OCI-LY3 (cell line): Measurements from ENCODE around the gene BPIFB2.

Experiments
- H2AFZ ChIP-seq: fragments of 200-600, 300-600 bp; shearing (Covaris generic); 2 replicates; pipeline ENCODE4 v1.6.0; 2014; ENCODE audit warnings: antibody characterized with exemption, low read depth, low read length
- H3K27ac ChIP-seq: fragments of 200-600, 300-600 bp; sonication (generic); 2 replicates; pipeline ENCODE4 v1.5.1; 2014; ENCODE audit warnings: mild to moderate bottlenecking, low read length, moderate library complexity, mixed read lengths
- H3K27me3 ChIP-seq: fragments of 200-600, 300-600 bp; sonication (generic); 2 replicates; pipeline ENCODE4 v1.6.1; 2014; ENCODE audit warnings: low read depth, low read length, mixed read lengths
- H3K36me3 ChIP-seq: fragments of 200-600, 300-600 bp; sonication (generic); replicated peaks from 2 replicates; pipeline ENCODE3; 2014; ENCODE audit warnings: low read depth, low read length, mixed read lengths
- H3K4me1 ChIP-seq: fragments of 300-600, 200-600 bp; sonication (generic); 2 replicates; pipeline ENCODE4 v1.6.1; 2014; ENCODE audit warnings: low read length, mixed read lengths
- H3K4me2 ChIP-seq: fragments of 200-600, 300-600 bp; sonication (generic); 2 replicates; pipeline ENCODE4 v1.6.1; 2014; ENCODE audit warnings: low read length, mixed read lengths
- H3K4me3 ChIP-seq: fragments of 300-600, 200-600 bp; sonication (generic); 2 replicates; pipeline ENCODE4 v1.5.1; 2014; ENCODE audit warnings: antibody characterized with exemption, mild to moderate bottlenecking, low read length, moderate library complexity
- H3K79me2 ChIP-seq: fragments of 300-600, 200-600 bp; shearing (Covaris generic); 2 replicates; pipeline ENCODE4 v1.6.1; 2014; ENCODE audit warnings: mild to moderate bottlenecking, low read length, mixed read lengths
- H3K9ac ChIP-seq: fragments of 300-600, 200-600 bp; shearing (Covaris generic); 2 replicates; pipeline ENCODE4 v1.6.0; 2014; ENCODE audit warnings: mild to moderate bottlenecking, low read length, moderate library complexity
- H3K9me3 ChIP-seq: fragments of 200-600, 300-600 bp; shearing (Covaris generic); 2 replicates; pipeline ENCODE4 v1.6.1; 2014; ENCODE audit warnings: low read length, mixed read lengths; ENCODE audit not compliant: insufficient read depth
- H4K20me1 ChIP-seq: fragments of 200-600, 300-600 bp; sonication (generic); 2 replicates; pipeline ENCODE4 v1.6.1; 2016; ENCODE audit warnings: low read length, mixed read lengths; ENCODE audit not compliant: insufficient read depth
- CTCF ChIP-seq: fragments of 200-600, 300-600 bp; sonication (generic); IDR thresholded peaks from 2 replicates; pipeline ENCODE4 v1.5.1; 2014; ENCODE audit warnings: antibody characterized with exemption, low read length, low read depth
- EZH2phosphoT487 ChIP-seq: fragments of 200-600 bp; shearing (Covaris generic); IDR thresholded peaks from 2 replicates; pipeline ENCODE4 v1.6.1; 2018; ENCODE audit warnings: antibody characterized with exemption, mixed run types, low read depth

The BPIFB2 gene

GRCh38 chr20:32969356-32970114, 38.0 kb upstream of the BPIFB2 start:
- H3K9ac ChIP-seq: no peak overlapping the region
- H3K36me3 ChIP-seq: no peaks in the 10 kb centered on the region
- no peaks in the 10 kb centered on the region for H3K9me3 ChIP-seq
- H3K4me2 ChIP-seq: no peak overlapping the region
- no peak overlapping the region for H2AFZ ChIP-seq
- no peak overlapping the region for H3K4me3 ChIP-seq
- no peaks in the 10 kb centered on the region for H3K27me3 ChIP-seq
- peaks cover 61% of the 10 kb centered on the region for H3K4me1 ChIP-seq
- H3K27ac ChIP-seq: peak overlapping the region; percentile 98
- H3K79me2 ChIP-seq: no peaks in the 10 kb centered on the region
- no peak for TF ChIP-seq EZH2phosphoT487
- no peak for TF ChIP-seq CTCF
- no peaks in the 10 kb centered on the region for H4K20me1 ChIP-seq

- no peaks in the 10 kb centered on the region for H3K36me3 ChIP-seq
- H3K4me2 ChIP-seq: peak overlapping the region; percentile 79
- no peaks in the 10 kb centered on the region for H4K20me1 ChIP-seq
- H3K4me1 ChIP-seq: peaks cover 61% of the 10 kb centered on the region
- no peaks in the 10 kb centered on the region for H3K79me2 ChIP-seq
- TF ChIP-seq EZH2phosphoT487 (no peak), CTCF (no peak)
- H2AFZ ChIP-seq: peak overlapping the region; percentile 40; the same call in 1 of the 2 replicates
- H3K9ac ChIP-seq: peak overlapping the region; percentile 90
- H3K4me3 ChIP-seq: no peak overlapping the region
- no peaks in the 10 kb centered on the region for H3K9me3 ChIP-seq
- no peaks in the 10 kb centered on the region for H3K27me3 ChIP-seq
- peak overlapping the region; percentile 98 for H3K27ac ChIP-seq
Observed at GRCh38 chr20:32970115-32970972, 37.2 kb upstream of the BPIFB2 start.

- Histone ChIP-seq H3K79me2 (no peaks in the 10 kb centered on the region), H3K27me3 (no peaks in the 10 kb centered on the region), H3K9ac (peak overlapping the region; percentile 90), H3K9me3 (no peaks in the 10 kb centered on the region), H4K20me1 (no peaks in the 10 kb centered on the region), H3K4me3 (0 out of 2 replicates have a peak overlapping the region, but pooled peaks have one; percentile 47), H3K4me1 (peaks cover 61% of the 10 kb centered on the region), H3K4me2 (peak overlapping the region; percentile 79), H3K36me3 (no peaks in the 10 kb centered on the region), H3K27ac (peak overlapping the region; percentile 98), H2AFZ (peak overlapping the region; percentile 40; the same call in 1 of the 2 replicates)
- TF ChIP-seq EZH2phosphoT487: no peak
- TF ChIP-seq CTCF: no peak
Observed at GRCh38 chr20:32970973-32971300, 36.6 kb upstream of the BPIFB2 start.

- Histone ChIP-seq H3K9ac (peak overlapping the region; percentile 90), H3K4me2 (peak overlapping the region; percentile 79), H3K36me3 (no peaks in the 10 kb centered on the region), H3K4me1 (peaks cover 59% of the 10 kb centered on the region), H3K27me3 (no peaks in the 10 kb centered on the region), H4K20me1 (no peaks in the 10 kb centered on the region), H3K79me2 (no peaks in the 10 kb centered on the region), H3K27ac (peak overlapping the region; percentile 98), H3K4me3 (peak overlapping the region; percentile 47), H3K9me3 (peaks cover under 1% of the 10 kb centered on the region; the same call in 1 of the 2 replicates), H2AFZ (peak overlapping the region; percentile 52; the same call in 1 of the 2 replicates)
- no peak for TF ChIP-seq CTCF
- no peak for TF ChIP-seq EZH2phosphoT487
Observed at GRCh38 chr20:32971703-32972161, 35.8 kb upstream of the BPIFB2 start.
